Measurements from ENCODE around the gene GRID1.
"Not testable (repeated sequence)": the region's sequence is repeated elsewhere in the genome, so short reads cannot be mapped to it uniquely, and the experiment has no call there.

The GRID1 gene

DNA sequence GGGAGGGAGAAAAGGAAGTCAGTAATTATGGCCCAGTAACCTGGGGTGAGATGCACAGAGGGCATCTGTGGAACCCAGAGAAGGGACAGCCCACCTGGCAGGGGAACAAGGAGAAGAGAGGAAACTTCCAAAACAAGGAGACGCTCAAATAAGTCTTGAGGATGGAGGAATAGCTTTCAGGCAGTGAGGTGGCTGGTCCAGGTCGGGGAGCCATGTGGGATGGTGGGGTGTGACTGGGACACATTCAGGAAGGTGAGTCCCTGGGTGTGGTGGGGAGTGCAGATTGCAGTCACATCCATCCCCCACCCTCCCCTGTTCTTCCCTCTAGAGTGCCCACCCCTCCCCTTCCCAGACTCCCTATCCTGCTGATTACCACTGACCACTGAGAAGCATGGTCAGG is 175.4 kb downstream of the GRID1 start:
- DNase-seq (ENCODE audit: low read depth) = no peak
- no peak overlapping the region for H3K4me3 ChIP-seq (ENCODE audit: low read depth, low read length)

GRCh38 chr10:86190291-86190690 is 176.3 kb downstream of the GRID1 start:
- no peak for DNase-seq (ENCODE audit: low read depth)
- no peak overlapping the region for H3K4me3 ChIP-seq (ENCODE audit: low read depth, low read length)

GRCh38 chr10:86189891-86190290 is 176.7 kb downstream of the GRID1 start:
- no peak overlapping the region for H3K4me3 ChIP-seq (ENCODE audit: low read depth, low read length)
- no peak for DNase-seq (ENCODE audit: low read depth)

DNA sequence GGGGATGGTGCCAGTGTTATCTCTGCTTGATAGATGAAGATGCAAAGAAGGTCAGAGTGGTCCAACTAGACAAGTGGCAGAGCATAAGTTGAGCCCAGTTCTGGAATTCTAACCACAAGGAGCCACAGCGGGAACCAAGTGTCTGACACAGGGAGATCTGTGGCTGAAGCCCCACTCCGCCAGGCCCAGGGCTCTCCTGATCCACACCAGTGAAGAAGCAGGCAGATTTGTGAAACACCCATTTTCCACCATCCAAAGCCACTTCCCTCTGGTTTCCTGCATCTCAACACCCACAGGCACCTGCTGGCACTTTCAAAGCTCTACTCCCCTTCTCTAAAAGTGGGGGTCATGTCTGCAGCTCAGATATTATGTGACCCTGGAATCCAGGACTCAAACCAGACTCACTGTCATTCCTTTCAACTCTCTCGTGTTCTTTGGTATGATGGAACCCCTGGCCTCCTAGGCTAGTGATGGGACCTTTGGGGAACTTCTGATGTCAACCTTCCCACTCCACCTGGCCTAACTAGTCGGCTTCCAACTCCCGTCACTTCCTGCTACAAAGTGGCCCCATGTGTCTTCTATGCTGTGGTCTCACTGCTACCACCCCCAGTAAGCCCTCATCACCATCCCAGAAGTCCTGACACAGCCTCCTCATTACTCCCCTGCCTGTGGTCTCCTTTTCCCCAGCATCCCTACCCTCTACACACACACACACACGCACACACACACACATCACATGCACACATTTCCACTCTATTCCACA is 177.6 kb downstream of the GRID1 start:
- H3K4me3 ChIP-seq (ENCODE audit: low read depth, low read length) = no peak overlapping the region
- no peak for DNase-seq (ENCODE audit: low read depth)

GRCh38 chr10:86188326-86188725 is 178.3 kb downstream of the GRID1 start:
- DNase-seq (ENCODE audit: low read depth) = no peak
- H3K4me3 ChIP-seq (ENCODE audit: low read depth, low read length) = no peak overlapping the region

DNA sequence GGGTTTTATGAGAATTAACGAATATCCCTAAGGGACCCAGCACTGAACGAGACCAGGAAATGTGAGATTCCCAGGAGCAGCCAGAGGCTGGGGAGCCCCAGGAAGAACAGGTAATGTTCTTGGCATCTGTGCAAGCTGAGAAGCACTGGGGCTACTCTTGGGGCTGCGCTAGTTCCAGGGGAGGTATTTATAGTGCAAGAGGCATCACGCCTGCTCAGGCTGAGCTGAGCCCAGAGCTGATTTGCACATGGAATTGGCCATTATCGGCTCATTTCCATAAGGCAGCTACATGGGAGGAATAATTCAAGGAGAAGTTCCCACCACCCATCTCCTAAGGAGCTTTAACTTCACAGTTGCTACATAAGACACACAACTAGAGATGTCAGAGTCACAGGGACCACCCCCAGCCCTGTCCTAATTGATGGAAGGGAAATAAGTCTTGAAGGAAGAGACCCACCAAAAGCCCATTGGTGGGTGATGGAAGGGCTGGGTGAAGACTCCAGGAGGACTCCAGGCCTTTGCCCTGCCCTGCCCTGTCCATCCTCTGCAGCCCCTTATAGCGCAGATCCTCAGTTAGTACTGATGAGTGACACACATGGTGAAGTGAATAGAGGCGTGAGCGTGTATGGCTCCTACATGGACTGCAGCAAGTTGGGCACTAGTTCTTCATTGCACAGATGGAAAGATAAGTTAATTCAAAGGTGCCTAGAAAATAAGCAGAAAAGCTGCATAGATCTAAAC is 178.9 kb downstream of the GRID1 start:
- no peak for DNase-seq (ENCODE audit: low read depth)
- H3K4me3 ChIP-seq (ENCODE audit: low read depth, low read length) = no peak overlapping the region

DNA sequence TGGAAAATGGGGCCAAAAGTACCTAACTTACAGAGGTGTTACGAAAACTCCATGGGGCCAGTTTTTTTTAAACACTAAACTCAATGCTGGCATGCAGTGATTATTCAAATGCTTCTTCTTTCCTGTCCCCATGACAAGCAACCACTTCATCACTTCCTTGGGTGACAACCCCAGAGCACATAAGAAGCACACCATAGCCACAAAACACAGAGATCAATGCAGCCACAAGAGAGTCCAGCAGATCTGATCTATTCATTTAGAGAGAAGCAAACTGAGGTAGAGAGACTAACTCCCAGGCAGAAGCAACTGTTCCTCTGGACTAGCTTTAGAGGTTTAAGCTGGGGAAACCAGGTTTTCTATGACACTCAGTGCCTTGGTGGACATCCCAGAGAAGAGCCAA is 180.0 kb downstream of the GRID1 start:
- no peak for DNase-seq (ENCODE audit: low read depth)
- H3K4me3 ChIP-seq (ENCODE audit: low read depth, low read length) = no peak overlapping the region

DNA sequence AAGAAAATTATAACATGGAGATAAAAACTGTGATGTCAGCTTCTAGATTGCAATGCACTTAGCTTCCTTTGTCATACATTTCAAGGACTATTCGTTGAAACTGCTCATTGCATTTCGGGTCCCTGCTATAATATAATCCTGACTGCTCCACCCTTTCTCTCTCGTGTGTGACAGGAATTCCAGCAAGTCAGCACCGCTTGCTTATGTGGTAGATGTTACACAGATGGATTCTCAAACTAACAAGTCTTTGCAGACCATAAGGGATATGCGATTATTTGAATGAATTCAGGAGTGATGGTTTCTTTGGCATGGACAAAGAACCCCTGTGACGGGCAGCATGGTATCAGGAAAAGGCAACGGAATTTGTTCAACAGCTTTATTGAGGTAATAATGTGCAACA is 184.0 kb downstream of the GRID1 start:
- no peak overlapping the region for H3K4me3 ChIP-seq (ENCODE audit: low read depth, low read length)
- DNase-seq (ENCODE audit: low read depth) = no peak

DNA sequence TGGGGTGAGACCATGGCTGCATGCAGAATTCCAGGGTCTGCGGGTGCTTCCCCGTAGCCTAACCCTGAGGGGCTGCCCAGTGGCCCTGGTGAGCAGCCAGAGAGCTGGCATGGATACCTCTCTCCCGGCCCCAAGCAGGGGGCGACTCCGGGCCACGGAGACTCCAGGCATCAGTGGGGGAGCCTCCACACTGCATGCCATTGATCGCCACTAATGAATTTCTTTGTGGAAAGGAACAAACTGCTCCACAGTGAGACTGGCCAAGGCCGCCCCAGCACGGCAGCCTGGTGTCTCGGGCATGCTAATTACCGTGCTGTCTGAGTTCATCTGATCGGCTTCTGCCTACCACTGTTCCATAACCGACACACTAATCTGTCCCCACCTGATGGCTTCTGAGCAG is 184.4 kb downstream of the GRID1 start:
- no peak for DNase-seq (ENCODE audit: low read depth)
- H3K4me3 ChIP-seq (ENCODE audit: low read depth, low read length) = no peak overlapping the region

- no peak overlapping the region for H3K4me3 ChIP-seq (ENCODE audit: low read depth, low read length)
- no peak for DNase-seq (ENCODE audit: low read depth)
Measured at GRCh38 chr10:86180861-86181260, 185.7 kb downstream of the GRID1 start.

DNA sequence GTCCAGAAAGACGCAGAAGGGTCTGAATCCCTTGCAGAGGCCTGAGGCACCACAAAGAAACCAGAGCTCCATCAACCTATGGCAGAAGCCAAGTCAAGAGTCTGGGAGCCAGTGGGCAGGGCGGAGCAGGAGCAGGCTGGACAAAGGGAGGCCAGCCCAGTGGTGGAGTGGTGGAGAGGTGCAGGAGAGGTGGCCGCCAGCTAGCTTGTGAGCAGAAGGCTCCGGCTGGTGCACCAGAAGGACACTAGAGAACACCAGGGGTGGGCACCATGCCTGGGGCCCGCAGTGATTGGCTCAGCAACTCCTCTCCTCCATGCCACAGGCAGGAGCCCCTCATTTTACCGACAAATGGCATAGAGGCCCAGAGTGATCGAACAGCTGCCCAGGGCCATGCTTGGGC is 186.6 kb downstream of the GRID1 start:
- no peak overlapping the region for H3K4me3 ChIP-seq (ENCODE audit: low read depth, low read length)
- DNase-seq (ENCODE audit: low read depth) = no peak

DNA sequence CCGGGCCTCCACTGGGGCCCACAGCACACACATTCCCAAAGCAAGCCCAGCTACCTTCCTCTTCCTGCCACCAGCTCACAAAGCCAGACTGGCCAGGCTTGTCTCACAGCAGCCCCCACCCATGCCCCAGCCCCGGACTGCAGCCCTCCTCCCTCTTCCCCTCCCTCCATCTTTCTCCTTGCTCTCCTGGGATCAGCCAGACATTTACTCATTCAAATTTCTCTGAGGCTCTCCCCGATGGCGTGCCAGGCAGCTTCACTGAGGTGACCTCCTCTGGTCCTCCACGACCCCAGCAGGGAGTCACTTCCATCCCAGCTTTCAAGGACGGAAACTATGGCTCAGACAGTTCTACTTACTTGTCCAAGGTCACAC is 187.5 kb downstream of the GRID1 start:
- no peak for DNase-seq (ENCODE audit: low read depth)

GRCh38 chr10:86178401-86179152 is 188.0 kb downstream of the GRID1 start:
- DNase-seq (ENCODE audit: low read depth) = no peak

More for the DNA sequence above, 187.5 kb downstream of the GRID1 start:
- no peak overlapping the region for H3K4me3 ChIP-seq (ENCODE audit: low read depth, low read length)

GRCh38 chr10:86177537-86178155 is 188.9 kb downstream of the GRID1 start:
- DNase-seq (ENCODE audit: low read depth) = no peak
- H3K4me3 ChIP-seq (ENCODE audit: low read depth, low read length) = no peak overlapping the region

More at GRCh38 chr10:86178401-86179152, 188.0 kb downstream of the GRID1 start:
- H3K4me3 ChIP-seq (ENCODE audit: low read depth, low read length) = no peak overlapping the region

DNA sequence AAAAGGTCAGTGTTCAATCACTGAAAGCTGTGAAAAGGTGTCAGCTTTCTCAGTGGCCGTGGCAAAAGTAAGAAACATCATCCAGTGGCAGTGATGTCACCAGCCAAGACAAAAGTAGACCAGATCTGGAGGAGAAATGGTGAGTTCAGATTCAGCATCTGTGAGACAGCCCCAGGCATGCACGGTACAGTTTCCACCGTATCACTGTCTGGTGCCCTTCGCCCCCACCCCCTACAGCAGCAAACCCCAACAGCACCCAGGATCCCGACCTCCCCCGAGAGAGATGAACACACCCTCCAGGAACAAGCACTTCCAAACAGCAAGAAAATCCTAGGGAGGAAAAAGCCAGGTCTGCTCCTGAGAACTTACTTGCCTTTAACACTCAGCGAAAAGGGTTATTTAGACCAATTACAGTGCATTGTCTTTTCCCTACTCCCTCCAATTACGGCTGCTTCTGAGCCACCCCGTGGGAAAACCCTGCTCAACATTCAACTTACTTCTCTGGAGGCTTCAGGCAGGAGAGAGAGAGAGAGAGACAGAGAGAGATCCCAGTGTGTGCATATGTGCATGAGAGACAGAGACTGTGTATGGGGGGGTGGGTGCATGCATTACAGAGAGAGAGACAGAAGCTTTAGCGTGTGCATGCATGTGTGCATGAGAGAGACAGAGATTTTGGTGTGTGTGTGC is 189.6 kb downstream of the GRID1 start:
- H3K4me3 ChIP-seq (ENCODE audit: low read depth, low read length) = no peak overlapping the region
- no peak for DNase-seq (ENCODE audit: low read depth)

GRCh38 chr10:86175476-86175875 is 191.1 kb downstream of the GRID1 start:
- not testable (repeated sequence) for H3K4me3 ChIP-seq (ENCODE audit: low read depth, low read length); DNase-seq (ENCODE audit: low read depth)

DNA sequence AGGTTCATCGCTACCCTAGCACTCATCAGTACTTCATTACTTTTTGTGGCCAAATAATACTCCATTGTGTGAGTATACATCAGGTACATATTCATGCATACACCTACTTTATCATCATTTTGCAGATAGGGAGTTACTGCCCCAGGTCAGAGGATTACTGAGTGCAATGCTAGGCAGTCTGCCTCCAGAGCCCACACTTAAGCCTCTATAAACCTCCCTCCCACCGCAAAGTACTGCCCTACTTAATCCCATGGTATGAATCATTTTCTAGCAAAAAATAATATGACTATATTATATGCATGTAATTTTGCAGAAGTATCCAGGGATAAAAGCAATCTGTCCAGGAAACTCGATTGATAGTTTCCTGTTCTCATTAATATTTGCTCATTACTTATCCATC is 194.3 kb downstream of the GRID1 start:
- H3K4me3 ChIP-seq (ENCODE audit: low read depth, low read length) = no peak overlapping the region
- no peak for DNase-seq (ENCODE audit: low read depth)

DNA sequence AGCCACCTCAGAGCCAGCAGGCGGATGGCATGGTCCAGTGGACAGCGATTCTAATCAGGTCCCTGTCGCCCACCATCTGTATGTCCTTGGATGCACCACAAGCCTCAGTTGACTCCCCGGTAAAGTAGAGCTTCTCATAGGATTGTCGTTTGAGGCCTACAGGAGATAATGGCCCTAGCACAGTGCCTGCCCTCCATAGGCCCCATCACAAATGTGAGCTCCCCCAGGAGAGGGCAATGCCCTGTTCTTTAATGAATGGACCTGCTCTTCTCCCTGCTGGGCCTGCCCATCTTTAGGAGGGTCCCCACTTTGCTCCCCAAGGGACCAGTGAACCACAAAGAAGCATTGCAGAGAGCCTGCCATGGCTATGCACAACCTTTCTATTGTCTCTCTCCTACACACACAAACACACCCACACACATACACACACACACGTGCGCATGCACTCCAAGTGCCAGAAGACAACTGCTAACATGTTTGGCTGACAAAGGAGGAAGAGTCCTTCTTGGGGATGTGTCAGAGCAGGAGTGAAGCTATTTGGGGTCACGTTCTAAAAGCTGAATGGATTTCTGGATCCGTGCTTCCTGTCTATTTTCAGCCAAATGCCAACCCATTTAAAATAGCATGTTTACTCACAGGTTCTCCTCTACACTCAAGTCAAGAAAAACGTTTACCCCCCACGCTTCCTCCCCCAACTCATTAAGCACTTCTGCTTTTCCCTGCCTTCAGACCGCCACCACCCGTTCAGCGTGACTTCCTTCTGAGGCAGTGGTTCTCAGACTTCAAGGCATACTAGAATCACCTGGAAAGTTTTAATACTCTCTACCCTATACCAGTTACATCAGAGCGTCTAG is 196.1 kb downstream of the GRID1 start:
- DNase-seq (ENCODE audit: low read depth) = no peak
- H3K4me3 ChIP-seq (ENCODE audit: low read depth, low read length) = no peak overlapping the region

Measured in skeletal muscle cell (primary cell).